Measurements from ENCODE around the gene DNAJB6.

The DNAJB6 gene

DNA sequence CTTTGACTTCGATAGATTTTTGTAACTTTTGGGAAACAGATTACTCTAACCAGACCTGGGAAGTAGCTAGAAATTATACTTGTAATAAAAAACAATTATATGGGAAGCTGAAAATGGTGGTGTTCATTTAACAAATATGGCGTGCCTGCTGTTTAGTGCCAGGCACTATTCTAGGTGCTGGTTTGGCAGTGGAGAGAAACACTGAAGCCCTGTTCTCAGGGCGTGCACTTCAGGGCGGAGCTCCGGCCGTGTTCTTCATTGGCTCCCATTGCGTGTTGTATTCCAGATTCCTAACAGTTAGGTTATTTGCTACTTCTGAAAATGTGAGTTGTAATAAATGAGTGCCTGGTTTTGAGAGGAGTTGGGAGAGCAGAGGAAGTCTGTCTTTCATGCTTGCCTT, 38.6 kb downstream of the DNAJB6 start:
- no peak for TF ChIP-seq YY1 (IDR thresholded peaks at IDR 0.05; ENCODE audit: low read depth)
- no peak for TF ChIP-seq CEBPB (IDR thresholded peaks at IDR 0.05)
- no peak for TF ChIP-seq TCF12 (IDR thresholded peaks at IDR 0.05; ENCODE audit: low read depth)
- no peak for TF ChIP-seq FOXM1 (IDR thresholded peaks at IDR 0.05; ENCODE audit: borderline replicate concordance, low read depth)
- TF ChIP-seq CREB1 (IDR thresholded peaks at IDR 0.05; ENCODE audit: low read depth), result no peak
- TF ChIP-seq RAD21 (IDR thresholded peaks at IDR 0.05; ENCODE audit: low read depth), result no peak
- TF ChIP-seq, protein P1, sequence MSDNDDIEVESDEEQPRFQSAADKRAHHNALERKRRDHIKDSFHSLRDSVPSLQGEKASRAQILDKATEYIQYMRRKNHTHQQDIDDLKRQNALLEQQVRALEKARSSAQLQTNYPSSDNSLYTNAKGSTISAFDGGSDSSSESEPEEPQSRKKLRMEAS (IDR thresholded peaks at IDR 0.05), result no peak

DNA sequence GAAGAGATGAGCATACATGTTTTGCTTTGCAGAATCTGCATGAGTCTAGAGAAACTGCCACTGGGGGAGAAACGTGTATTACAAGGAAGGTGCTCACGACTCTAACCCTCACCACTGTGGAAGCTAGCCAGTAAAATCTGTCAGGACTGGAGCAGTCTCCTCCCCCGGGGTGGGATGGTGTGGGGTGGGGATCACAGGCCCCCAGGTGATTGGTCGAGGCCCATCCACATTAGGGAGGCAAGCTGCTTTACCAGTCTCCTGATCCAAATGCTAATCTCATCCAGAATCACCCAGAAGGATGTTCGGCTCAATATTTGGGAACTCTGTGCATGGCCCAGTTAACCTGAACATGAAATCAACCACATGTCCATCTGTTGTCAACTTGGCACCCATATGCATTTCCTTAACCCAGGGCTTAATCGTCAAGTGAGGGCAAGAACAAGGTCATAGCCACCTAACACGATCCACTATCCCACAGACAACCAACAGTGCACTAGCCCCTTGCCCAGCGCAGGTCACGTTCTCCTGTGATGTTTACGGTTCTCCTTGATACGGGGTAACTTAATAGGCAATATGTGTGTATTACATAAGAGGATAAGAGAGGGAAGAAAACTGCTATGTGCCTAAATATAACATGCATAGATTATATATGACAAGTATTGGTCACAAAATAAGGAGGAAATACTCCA, 40.8 kb downstream of the DNAJB6 start:
- TF ChIP-seq CREB1 (IDR thresholded peaks at IDR 0.05; ENCODE audit: low read depth), result no peak
- TF ChIP-seq TEAD4 (IDR thresholded peaks at IDR 0.05), result no peak

DNA sequence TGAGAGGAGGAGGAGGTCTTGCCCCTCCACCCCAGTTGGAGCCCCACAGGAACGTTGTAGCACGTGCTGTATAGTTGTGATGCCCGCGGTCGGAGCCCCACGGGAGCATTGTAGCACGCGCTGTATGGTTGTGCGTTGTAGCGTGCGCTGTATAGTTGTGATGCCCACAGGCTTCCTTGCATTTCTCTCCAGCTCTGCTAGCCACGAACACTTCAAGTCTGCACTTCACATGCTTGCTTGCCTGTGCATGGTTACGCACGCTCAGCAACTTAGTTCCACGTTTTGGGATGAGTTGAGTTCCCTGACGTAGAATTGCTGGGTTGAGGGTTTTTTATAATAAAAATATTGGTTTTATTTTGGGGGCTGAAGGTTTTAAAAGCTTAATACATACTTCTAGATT, 41.6 kb downstream of the DNAJB6 start:
- no peak for TF ChIP-seq TEAD4 (IDR thresholded peaks at IDR 0.05)
- TF ChIP-seq CEBPB (IDR thresholded peaks at IDR 0.05), result no peak
- no peak for TF ChIP-seq FOXM1 (IDR thresholded peaks at IDR 0.05; ENCODE audit: borderline replicate concordance, low read depth)
- TF ChIP-seq, protein P1 (IDR thresholded peaks at IDR 0.05), result no peak
- TF ChIP-seq NFIC (IDR thresholded peaks at IDR 0.05), result no peak
- TF ChIP-seq CREB1 (IDR thresholded peaks at IDR 0.05; ENCODE audit: low read depth), result no peak
- no peak for TF ChIP-seq TAF1 (IDR thresholded peaks at IDR 0.05; ENCODE audit: low read depth)
- TF ChIP-seq TCF12 (IDR thresholded peaks at IDR 0.05; ENCODE audit: low read depth), result no peak
- no peak for TF ChIP-seq EGR1 (IDR thresholded peaks at IDR 0.05)
- no peak for TF ChIP-seq RAD21 (IDR thresholded peaks at IDR 0.05; ENCODE audit: low read depth)
- no peak for TF ChIP-seq ZBTB7A (IDR thresholded peaks at IDR 0.05; ENCODE audit: low read depth)
- TF ChIP-seq, protein P2, sequence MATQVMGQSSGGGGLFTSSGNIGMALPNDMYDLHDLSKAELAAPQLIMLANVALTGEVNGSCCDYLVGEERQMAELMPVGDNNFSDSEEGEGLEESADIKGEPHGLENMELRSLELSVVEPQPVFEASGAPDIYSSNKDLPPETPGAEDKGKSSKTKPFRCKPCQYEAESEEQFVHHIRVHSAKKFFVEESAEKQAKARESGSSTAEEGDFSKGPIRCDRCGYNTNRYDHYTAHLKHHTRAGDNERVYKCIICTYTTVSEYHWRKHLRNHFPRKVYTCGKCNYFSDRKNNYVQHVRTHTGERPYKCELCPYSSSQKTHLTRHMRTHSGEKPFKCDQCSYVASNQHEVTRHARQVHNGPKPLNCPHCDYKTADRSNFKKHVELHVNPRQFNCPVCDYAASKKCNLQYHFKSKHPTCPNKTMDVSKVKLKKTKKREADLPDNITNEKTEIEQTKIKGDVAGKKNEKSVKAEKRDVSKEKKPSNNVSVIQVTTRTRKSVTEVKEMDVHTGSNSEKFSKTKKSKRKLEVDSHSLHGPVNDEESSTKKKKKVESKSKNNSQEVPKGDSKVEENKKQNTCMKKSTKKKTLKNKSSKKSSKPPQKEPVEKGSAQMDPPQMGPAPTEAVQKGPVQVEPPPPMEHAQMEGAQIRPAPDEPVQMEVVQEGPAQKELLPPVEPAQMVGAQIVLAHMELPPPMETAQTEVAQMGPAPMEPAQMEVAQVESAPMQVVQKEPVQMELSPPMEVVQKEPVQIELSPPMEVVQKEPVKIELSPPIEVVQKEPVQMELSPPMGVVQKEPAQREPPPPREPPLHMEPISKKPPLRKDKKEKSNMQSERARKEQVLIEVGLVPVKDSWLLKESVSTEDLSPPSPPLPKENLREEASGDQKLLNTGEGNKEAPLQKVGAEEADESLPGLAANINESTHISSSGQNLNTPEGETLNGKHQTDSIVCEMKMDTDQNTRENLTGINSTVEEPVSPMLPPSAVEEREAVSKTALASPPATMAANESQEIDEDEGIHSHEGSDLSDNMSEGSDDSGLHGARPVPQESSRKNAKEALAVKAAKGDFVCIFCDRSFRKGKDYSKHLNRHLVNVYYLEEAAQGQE (IDR thresholded peaks at IDR 0.05; ENCODE audit: low read depth), result no peak
- TF ChIP-seq, protein P3, sequence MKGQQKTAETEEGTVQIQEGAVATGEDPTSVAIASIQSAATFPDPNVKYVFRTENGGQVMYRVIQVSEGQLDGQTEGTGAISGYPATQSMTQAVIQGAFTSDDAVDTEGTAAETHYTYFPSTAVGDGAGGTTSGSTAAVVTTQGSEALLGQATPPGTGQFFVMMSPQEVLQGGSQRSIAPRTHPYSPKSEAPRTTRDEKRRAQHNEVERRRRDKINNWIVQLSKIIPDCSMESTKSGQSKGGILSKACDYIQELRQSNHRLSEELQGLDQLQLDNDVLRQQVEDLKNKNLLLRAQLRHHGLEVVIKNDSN (IDR thresholded peaks at IDR 0.05), result no peak
- no peak for TF ChIP-seq YY1 (IDR thresholded peaks at IDR 0.05; ENCODE audit: low read depth)
- no peak for TF ChIP-seq EP300 (IDR thresholded peaks at IDR 0.05; ENCODE audit: borderline replicate concordance)

DNA sequence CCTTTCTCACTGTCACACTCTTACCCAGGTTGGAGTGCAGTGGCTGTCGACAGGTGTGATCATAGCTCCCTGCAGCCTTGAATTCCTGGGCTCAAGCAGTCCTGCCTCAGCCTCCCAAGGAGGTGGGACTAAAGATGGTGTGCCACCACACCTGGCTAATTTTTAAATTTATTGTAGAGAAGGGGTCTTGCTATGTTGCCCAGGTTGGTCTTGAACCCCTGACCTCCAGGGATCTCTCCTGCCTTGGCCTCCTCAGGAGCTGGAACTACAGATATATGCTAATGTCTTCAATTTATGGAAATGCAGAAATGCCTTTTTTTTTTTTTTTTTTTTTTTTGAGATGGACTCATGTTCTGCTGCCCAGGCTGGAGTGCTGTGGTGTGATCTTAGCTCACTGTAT, 42.7 kb downstream of the DNAJB6 start:
- no peak for TF ChIP-seq TAF1 (IDR thresholded peaks at IDR 0.05; ENCODE audit: low read depth)
- TF ChIP-seq CEBPB (IDR thresholded peaks at IDR 0.05), result no peak
- TF ChIP-seq TCF12 (IDR thresholded peaks at IDR 0.05; ENCODE audit: low read depth), result no peak
- TF ChIP-seq FOXM1 (IDR thresholded peaks at IDR 0.05; ENCODE audit: borderline replicate concordance, low read depth), result no peak
- TF ChIP-seq RAD21 (IDR thresholded peaks at IDR 0.05; ENCODE audit: low read depth), result no peak
- TF ChIP-seq NFIC (IDR thresholded peaks at IDR 0.05), result no peak
- no peak for TF ChIP-seq YY1 (IDR thresholded peaks at IDR 0.05; ENCODE audit: low read depth)
- no peak for TF ChIP-seq EGR1 (IDR thresholded peaks at IDR 0.05)
- TF ChIP-seq, protein P3 (IDR thresholded peaks at IDR 0.05), result no peak
- no peak for TF ChIP-seq ZBTB7A (IDR thresholded peaks at IDR 0.05; ENCODE audit: low read depth)
- TF ChIP-seq EP300 (IDR thresholded peaks at IDR 0.05; ENCODE audit: borderline replicate concordance), result no peak
- no peak for TF ChIP-seq CREB1 (IDR thresholded peaks at IDR 0.05; ENCODE audit: low read depth)
- TF ChIP-seq TEAD4 (IDR thresholded peaks at IDR 0.05), result no peak
- TF ChIP-seq, protein P2 (IDR thresholded peaks at IDR 0.05; ENCODE audit: low read depth), result no peak
- TF ChIP-seq, protein P1 (IDR thresholded peaks at IDR 0.05), result no peak

DNA sequence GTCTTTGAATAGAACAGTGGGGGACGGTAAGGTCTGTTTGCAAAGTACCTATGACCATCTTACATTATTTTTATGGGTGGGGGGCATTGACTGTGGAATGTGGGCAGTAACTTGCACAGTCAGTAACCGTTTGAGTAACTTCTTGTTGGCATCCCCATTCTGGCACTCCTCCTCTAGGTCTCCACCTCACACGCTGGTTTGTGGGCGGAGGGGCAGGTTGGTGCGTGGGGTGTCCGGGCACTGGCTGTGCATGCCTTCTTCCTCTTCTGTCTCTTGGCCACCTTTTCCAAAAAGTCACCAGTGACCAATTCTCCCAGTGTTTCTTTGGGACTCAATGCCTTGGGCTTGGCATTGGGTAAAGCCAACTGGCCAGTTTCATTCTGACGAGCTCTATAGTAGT, 43.6 kb downstream of the DNAJB6 start:
- no peak for TF ChIP-seq YY1 (IDR thresholded peaks at IDR 0.05; ENCODE audit: low read depth)
- no peak for TF ChIP-seq NFIC (IDR thresholded peaks at IDR 0.05)
- TF ChIP-seq FOXM1 (IDR thresholded peaks at IDR 0.05; ENCODE audit: borderline replicate concordance, low read depth), result no peak
- no peak for TF ChIP-seq RAD21 (IDR thresholded peaks at IDR 0.05; ENCODE audit: low read depth)
- TF ChIP-seq EP300 (IDR thresholded peaks at IDR 0.05; ENCODE audit: borderline replicate concordance), result no peak
- no peak for TF ChIP-seq CREB1 (IDR thresholded peaks at IDR 0.05; ENCODE audit: low read depth)
- TF ChIP-seq TCF12 (IDR thresholded peaks at IDR 0.05; ENCODE audit: low read depth), result no peak

DNA sequence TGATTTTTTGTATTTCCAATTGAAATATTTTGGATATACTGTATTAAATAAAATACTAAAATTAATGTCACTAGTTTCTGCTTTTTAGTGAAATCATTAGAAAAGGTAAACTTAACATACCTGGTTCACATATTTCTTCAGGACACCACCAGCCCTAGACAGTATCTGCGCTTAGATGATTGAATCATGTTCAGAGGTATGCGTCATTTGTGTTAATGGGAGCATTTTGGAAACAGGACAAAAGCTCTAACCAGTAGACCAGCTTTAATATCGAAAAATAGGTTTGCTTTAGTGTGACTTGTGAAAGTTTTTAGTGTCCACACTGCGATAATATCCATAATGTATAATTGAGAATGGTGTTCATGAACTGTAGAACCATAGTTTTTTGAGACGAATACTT, 47.1 kb downstream of the DNAJB6 start:
- TF ChIP-seq YY1 (IDR thresholded peaks at IDR 0.05; ENCODE audit: low read depth), result no peak
- no peak for TF ChIP-seq FOXM1 (IDR thresholded peaks at IDR 0.05; ENCODE audit: borderline replicate concordance, low read depth)
- TF ChIP-seq ZBTB7A (IDR thresholded peaks at IDR 0.05; ENCODE audit: low read depth), result no peak
- TF ChIP-seq EP300 (IDR thresholded peaks at IDR 0.05; ENCODE audit: borderline replicate concordance), result no peak
